Testis (tissue), 3 donors: Measurements from ENCODE around the gene OSBPL8. TPM values are rescaled to one million over a fixed set of nuclear protein-coding genes. Genes with fewer than 3 reads are reported as not detected.

Experiments
- DNase-seq: peaks from one replicate; pipeline ENCODE4 v3.0.0-alpha.2; 2019
- H3K27ac ChIP-seq, 2 donors: fragments of 200-600 bp; sonication (generic); one replicate each; pipeline ENCODE4 v1.5.1; 2019
- H3K27me3 ChIP-seq: fragments of 200-600 bp; sonication (generic); one replicate; pipeline ENCODE4 v1.5.1; 2019
- H3K36me3 ChIP-seq: fragments of 200-600 bp; sonication (generic); one replicate; pipeline ENCODE4 v1.5.1; 2017; ENCODE audit warnings: low read depth; ENCODE audit errors: missing control alignments
- H3K4me1 ChIP-seq: fragments of 200-600 bp; sonication (generic); one replicate; pipeline ENCODE4 v1.5.1; 2019
- H3K4me3 ChIP-seq, 2 donors: fragments of 200-600 bp; sonication (generic); one replicate each; pipeline ENCODE4 v1.5.1; 2017 to 2019
- H3K9me3 ChIP-seq: fragments of 200-600 bp; sonication (generic); one replicate; pipeline ENCODE4 v1.5.1; 2017
- CTCF ChIP-seq, 3 experiments: fragments of 450-650 bp in 2 of 3; fragments of 200-600 bp in 1 of 3; sonication (generic) in 1 of 3; IDR thresholded peaks; one replicate each; pipeline ENCODE4 v1.5.1; 2016 to 2019; ENCODE audit warnings: antibody characterized with exemption in 3 of 3, mild to moderate bottlenecking in 2 of 3, moderate library complexity in 1 of 3
- POLR2A ChIP-seq: fragments of 450-650 bp; IDR thresholded peaks from one replicate; pipeline ENCODE4 v1.6.1; 2017; ENCODE audit warnings: antibody characterized with exemption, mild to moderate bottlenecking, moderate library complexity
- WGBS, 2 donors: methylation state at CpG; one replicate each; pipeline ENCODE4 v1.1.5; 2018; 5-methylcytosine and 5-hydroxymethylcytosine counted together
- intact Hi-C: fragments of 100-400 bp; cut with DNase I; formaldehyde crosslinking; loops from one replicate; pipeline ENCODE4 v1.15.1; 2023; ENCODE audit warnings: low total_unique reads
- polyA plus RNA-seq: library from polyadenylated mRNA; stranded (reverse); fragments of 350-450 nt; fragmentation: Illumina TruSeq; extraction: RNeasy Lipid Tissue Mini Kit (QIAGEN cat#74804); gene quantifications from one replicate; pipeline ENCODE4 v1.2.3, GENCODE V29; 2014; ENCODE audit warnings: low read depth, low replicate concordance; ENCODE audit not compliant: insufficient read depth
- total RNA-seq, 2 donors: library from RNA; depleted of rRNA; stranded (reverse); fragments of >200 nt; gene quantifications; one replicate each; pipeline ENCODE4 v1.2.3, GENCODE V29; 2016

The OSBPL8 gene
- total and polyA plus RNA-seq, 3 donors from 2014 or later, result 19.1 to 77.5 (median 64.3) TPM

- H3K27me3 ChIP-seq, result no peaks in the 10 kb centered on the region
- TF ChIP-seq CTCF (IDR thresholded peaks at IDR 0.05) (no peak), POLR2A (no peak)
- intact Hi-C loops, result no loop called here
- H3K4me3 ChIP-seq, result no peak overlapping the region
- WGBS, 2 donors, result 97 to 100% methylated on average over 1 of the region's 1 CpG
- H3K9me3 ChIP-seq, result no peaks in the 10 kb centered on the region
- no peaks in the 10 kb centered on the region for H3K36me3 ChIP-seq
- H3K4me1 ChIP-seq, result no peaks in the 10 kb centered on the region
- DNase-seq, result no peak
- H3K27ac ChIP-seq, result no peak overlapping the region
Observed at GRCh38 chr12:76445462-76445861, 114.1 kb downstream of the OSBPL8 start.

GRCh38 chr12:76444408-76444984 lies 115.1 kb downstream of the OSBPL8 start:
- Histone ChIP-seq H3K4me3 (no peak overlapping the region), H3K27ac (no peak overlapping the region), H3K36me3 (no peaks in the 10 kb centered on the region), H3K9me3 (no peaks in the 10 kb centered on the region), H3K27me3 (no peaks in the 10 kb centered on the region), H3K4me1 (no peaks in the 10 kb centered on the region)
- WGBS, 2 donors, result 73 to 87% methylated on average over 1 of the region's 1 CpG
- DNase-seq, result no peak
- no peak for TF ChIP-seq POLR2A
- no peak for TF ChIP-seq CTCF (IDR thresholded peaks at IDR 0.05)
- intact Hi-C loops, result no loop called here

GRCh38 chr12:76441016-76441415 lies 118.6 kb downstream of the OSBPL8 start:
- WGBS, 2 donors, result 88 to 91% methylated on average over 3 of the region's 3 CpGs
- H3K4me1 ChIP-seq, result no peaks in the 10 kb centered on the region
- DNase-seq, result no peak
- TF ChIP-seq POLR2A, result no peak
- no peak for TF ChIP-seq CTCF (IDR thresholded peaks at IDR 0.05)
- H3K27me3 ChIP-seq, result no peaks in the 10 kb centered on the region
- H3K9me3 ChIP-seq, result no peaks in the 10 kb centered on the region
- intact Hi-C loops, result no loop called here
- no peaks in the 10 kb centered on the region for H3K36me3 ChIP-seq
- H3K4me3 ChIP-seq, result no peak overlapping the region
- no peak overlapping the region for H3K27ac ChIP-seq

GRCh38 chr12:76432733-76433132 lies 126.8 kb downstream of the OSBPL8 start:
- intact Hi-C loops, result no loop called here

More at GRCh38 chr12:76432733-76433132, 126.8 kb downstream of the OSBPL8 start:
- no peak for DNase-seq
- Histone ChIP-seq H3K27ac (no peak overlapping the region), H3K4me3 (no peak overlapping the region), H3K4me1 (no peaks in the 10 kb centered on the region), H3K36me3 (no peaks in the 10 kb centered on the region), H3K9me3 (no peaks in the 10 kb centered on the region), H3K27me3 (no peaks in the 10 kb centered on the region)
- TF ChIP-seq CTCF (IDR thresholded peaks at IDR 0.05), result no peak
